Ishikawa (cell line): ENCODE measurements around the gene ARHGAP40.

Source experiments
- EGR1 ChIP-seq: IDR thresholded peaks from 2 replicates; pipeline ENCODE4 v1.6.1; 2012
- FOXM1 ChIP-seq: IDR thresholded peaks from 2 replicates; pipeline ENCODE4 v1.6.1; 2012; ENCODE audit warnings: low read depth, borderline replicate concordance
- REST ChIP-seq: IDR thresholded peaks from 2 replicates; pipeline ENCODE4 v1.6.1; 2012; ENCODE audit warnings: low read depth, mild to moderate bottlenecking
- YY1 ChIP-seq: IDR thresholded peaks from 2 replicates; pipeline ENCODE4 v1.6.1; 2012; ENCODE audit warnings: low read depth

- TF ChIP-seq EGR1 (no peak), REST (no peak), YY1 (no peak), FOXM1 (no peak)
These were observed 70.9 kb downstream of the ARHGAP40 start for GRCh38 chr20:38672504-38672903.
